A549 (cell line): ENCODE results near the gene PDE1C.

Experiments
- CBX8 ChIP-seq: fragments of 200-600 bp; sonication (generic); IDR thresholded peaks from 2 replicates; pipeline ENCODE4 v1.6.1; 2016
- CTCF ChIP-seq: fragments of >200 bp; sonication (Bioruptor Twin); formaldehyde crosslinking; IDR thresholded peaks from 3 replicates; pipeline ENCODE4 v1.5.1; 2016
- EHMT2 ChIP-seq: fragments of 200-600 bp; sonication (generic); IDR thresholded peaks from 2 replicates; pipeline ENCODE4 v1.6.1; 2016; ENCODE audit warnings: antibody characterized with exemption, low read depth, mild to moderate bottlenecking, moderate library complexity
- HDAC2 ChIP-seq: fragments of 200-600 bp; sonication (generic); IDR thresholded peaks from 2 replicates; pipeline ENCODE4 v1.6.1; 2016
- HOXA7 ChIP-seq: fragments of 250-450 bp; sonication (Bioruptor Pico); IDR thresholded peaks from 2 replicates; pipeline ENCODE4 v1.5.0; 2020; ENCODE audit warnings: mild to moderate bottlenecking, moderate library complexity
- MAX ChIP-seq: IDR thresholded peaks from 2 replicates; pipeline ENCODE4 v1.6.1; 2012
- MYC ChIP-seq: IDR thresholded peaks from 2 replicates; pipeline ENCODE4 v1.6.1; 2012; ENCODE audit warnings: mild to moderate bottlenecking, inconsistent platforms, low read length, improper control_type of control experiment, borderline replicate concordance
- POLR2A ChIP-seq: IDR thresholded peaks from 2 replicates; pipeline ENCODE4 v1.6.1; 2012; ENCODE audit warnings: mild to moderate bottlenecking, low read length
- RAD21 ChIP-seq, 2 experiments: fragments of >200 bp in 1 of 2; sonication (Bioruptor Twin) in 1 of 2; formaldehyde crosslinking in 1 of 2; IDR thresholded peaks in 1 of 2; conservative IDR thresholded peaks in 1 of 2; 2 replicates in 1 of 2; 3 replicates in 1 of 2; pipeline ENCODE4 v1.6.1; 2012 to 2018; ENCODE audit warnings: inconsistent platforms in 1 of 2

GRCh38 chr7:31741852-31742251 lies 328.4 kb downstream of the PDE1C start:
- TF ChIP-seq HOXA7 (CRISPR knock-in tag) (no peak), MYC (no peak), CBX8 (no peak), HDAC2 (no peak), POLR2A (no peak), EHMT2 (no peak), CTCF (no peak), MAX (no peak), RAD21 (conservative IDR thresholded peaks at IDR 0.05 in 1 of 2, IDR thresholded peaks at IDR 0.05 in 1 of 2) (no peak)
